H1 (cell line): ENCODE results near the gene OR52E5. TPM values are rescaled to one million over a fixed set of nuclear protein-coding genes. Genes with fewer than 3 reads are reported as not detected.

Source experiments
- CTCF ChIA-PET: fragments of 300-600 bp; sonication (Branson Sonifier 250); formaldehyde crosslinking; loops from one replicate; lab custom pipeline; 2021; ENCODE audit not compliant: partially characterized antibody; lab: Charles Lee
- POLR2A ChIA-PET: fragments of 300-600 bp; sonication (Branson Sonifier 250); formaldehyde crosslinking; loops from one replicate; lab custom pipeline; 2021; ENCODE audit warnings: inconsistent platforms; ENCODE audit not compliant: partially characterized antibody; lab: Charles Lee
- DNase-seq, 2 experiments: peaks; one replicate each; pipeline versions ENCODE4 v3.0.0 to v3.0.0-alpha.2; 2010 to 2022; ENCODE audit warnings: low spot score in 2 of 2, low read depth in 1 of 2, mixed read lengths in 1 of 2
- FAIRE-seq: peaks from 2 replicates; lab custom pipeline; 2011; peaks lifted over from hg19 to GRCh38; lab: Jason Lieb, UNC
- H2AFZ ChIP-seq: 2 replicates; pipeline ENCODE4 v1.8.1; 2012; ENCODE audit warnings: low read length, inconsistent platforms
- H2AK5ac ChIP-seq: 2 replicates; pipeline ENCODE4 v1.6.1; 2013; ENCODE audit warnings: low read depth, low read length
- H2BK120ac ChIP-seq: replicated peaks from 2 replicates; pipeline ENCODE3; 2013; ENCODE audit warnings: low read depth, low read length, inconsistent platforms
- H2BK12ac ChIP-seq: 2 replicates; pipeline ENCODE4 v1.6.1; 2013; ENCODE audit warnings: low read depth, low read length
- H2BK15ac ChIP-seq: 2 replicates; pipeline ENCODE4 v1.6.1; 2013; ENCODE audit warnings: low read length
- H2BK20ac ChIP-seq: 2 replicates; pipeline ENCODE4 v1.6.1; 2013; ENCODE audit warnings: low read length
- H2BK5ac ChIP-seq: 2 replicates; pipeline ENCODE4 v1.6.1; 2013; ENCODE audit warnings: low read depth, low read length
- H3K14ac ChIP-seq: 2 replicates; pipeline ENCODE4 v1.6.1; 2013; ENCODE audit warnings: inconsistent platforms; ENCODE audit not compliant: insufficient read length
- H3K18ac ChIP-seq: 2 replicates; pipeline ENCODE4 v1.6.1; 2013; ENCODE audit warnings: low read length; ENCODE audit errors: extremely low read depth
- H3K23ac ChIP-seq: 2 replicates; pipeline ENCODE4 v1.6.1; 2013; ENCODE audit warnings: inconsistent platforms; ENCODE audit not compliant: insufficient read length
- H3K23me2 ChIP-seq: 2 replicates; pipeline ENCODE4 v1.6.1; 2013; ENCODE audit warnings: low read depth, low read length
- H3K27ac ChIP-seq: 2 replicates; pipeline ENCODE4 v1.6.1; 2011; ENCODE audit warnings: low read depth, low read length, inconsistent platforms
- H3K27me3 ChIP-seq, 4 experiments: replicated peaks in 1 of 4; 1 replicate in 1 of 4; 2 replicates in 3 of 4; pipeline versions ENCODE4 v1.6.1 to v1.8.1; 2011 to 2013; ENCODE audit warnings: low read length in 3 of 4, mild to moderate bottlenecking in 3 of 4, inconsistent platforms in 2 of 4, mixed read lengths in 2 of 4, moderate library complexity in 1 of 4; ENCODE audit not compliant: control insufficient read depth in 3 of 4, insufficient read depth in 3 of 4; ENCODE audit errors: extremely low read depth in 1 of 4
- H3K36me3 ChIP-seq, 4 experiments: 2 replicates each; pipeline versions ENCODE4 v1.6.1 to v1.8.1; 2011 to 2013; ENCODE audit warnings: mild to moderate bottlenecking in 4 of 4, low read length in 3 of 4, moderate library complexity in 2 of 4, control low read depth in 1 of 4, inconsistent platforms in 1 of 4; ENCODE audit not compliant: insufficient read depth in 4 of 4, control insufficient read depth in 2 of 4
- H3K4ac ChIP-seq: replicated peaks from 2 replicates; pipeline ENCODE3; 2013; ENCODE audit warnings: low read length, low read depth, mixed read lengths, inconsistent platforms; ENCODE audit not compliant: insufficient read length
- H3K4me1 ChIP-seq, 4 experiments: replicated peaks in 1 of 4; 1 replicate in 1 of 4; 2 replicates in 3 of 4; pipeline versions ENCODE4 v1.6.1 to v1.8.1; 2011 to 2013; ENCODE audit warnings: low read length in 3 of 4, inconsistent platforms in 2 of 4, mixed read lengths in 1 of 4; ENCODE audit not compliant: insufficient read depth in 4 of 4, control insufficient read depth in 3 of 4
- H3K4me2 ChIP-seq, 2 experiments: 2 replicates each; pipeline versions ENCODE4 v1.6.1 to v1.8.1; 2011 to 2013; ENCODE audit warnings: low read depth in 2 of 2, low read length in 2 of 2, control low read depth in 1 of 2, inconsistent platforms in 1 of 2, mild to moderate bottlenecking in 1 of 2; ENCODE audit not compliant: insufficient read depth in 1 of 2
- H3K4me3 ChIP-seq, 4 experiments: fragments of 200-600, 300-600 bp in 1 of 4; sonication (generic), shearing (Covaris generic), sonication (Bioruptor Twin) in 1 of 4; 2 replicates each; pipeline versions ENCODE4 v1.5.1 to v1.8.1; 2011 to 2016; ENCODE audit warnings: low read length in 4 of 4, low read depth in 3 of 4, control low read depth in 2 of 4, inconsistent platforms in 2 of 4, mild to moderate bottlenecking in 2 of 4, mixed read lengths in 1 of 4, moderate library complexity in 1 of 4; ENCODE audit not compliant: insufficient read depth in 2 of 4; ENCODE audit errors: extremely low read depth in 1 of 4
- H3K56ac ChIP-seq: replicated peaks from 2 replicates; pipeline ENCODE3; 2013; ENCODE audit warnings: low read depth, mild to moderate bottlenecking, mixed read lengths, low read length, inconsistent platforms; ENCODE audit not compliant: insufficient read length
- H3K79me1 ChIP-seq: 2 replicates; pipeline ENCODE4 v1.6.1; 2013; ENCODE audit warnings: low read depth, low read length, control low read depth
- H3K79me2 ChIP-seq, 2 experiments: 2 replicates each; pipeline versions ENCODE4 v1.6.1 to v1.8.1; 2012 to 2013; ENCODE audit warnings: low read length in 2 of 2, mild to moderate bottlenecking in 2 of 2, inconsistent platforms in 1 of 2; ENCODE audit not compliant: insufficient read depth in 2 of 2, control insufficient read depth in 1 of 2
- H3K9ac ChIP-seq, 4 experiments: replicated peaks in 1 of 4; 1 replicate in 1 of 4; 2 replicates in 3 of 4; pipeline versions ENCODE4 v1.6.1 to v1.8.1; 2011 to 2013; ENCODE audit warnings: low read depth in 3 of 4, low read length in 3 of 4, control low read depth in 2 of 4, mild to moderate bottlenecking in 2 of 4, moderate library complexity in 2 of 4, inconsistent platforms in 1 of 4; ENCODE audit errors: extremely low read depth in 1 of 4
- H3K9me3 ChIP-seq, 2 experiments: 2 replicates each; pipeline versions ENCODE4 v1.6.1 to v1.8.1; 2012 to 2013; ENCODE audit warnings: mild to moderate bottlenecking in 2 of 2, moderate library complexity in 2 of 2, control low read depth in 1 of 2, inconsistent platforms in 1 of 2, low read depth in 1 of 2, low read length in 1 of 2, mixed read lengths in 1 of 2; ENCODE audit not compliant: insufficient read depth in 2 of 2
- H4K20me1 ChIP-seq, 2 experiments: replicated peaks in 1 of 2; 2 replicates each; pipeline versions ENCODE3 to v1.8.1; 2011 to 2013; ENCODE audit warnings: inconsistent platforms in 2 of 2, low read length in 2 of 2, mild to moderate bottlenecking in 1 of 2; ENCODE audit not compliant: insufficient read depth in 2 of 2, control insufficient read depth in 1 of 2
- H4K5ac ChIP-seq: 2 replicates; pipeline ENCODE4 v1.6.1; 2013; ENCODE audit warnings: low read length, low read depth, mixed read lengths, inconsistent platforms; ENCODE audit not compliant: insufficient read length
- H4K8ac ChIP-seq: 2 replicates; pipeline ENCODE4 v1.8.0; 2013; ENCODE audit warnings: mild to moderate bottlenecking, moderate library complexity, low read length, inconsistent platforms; ENCODE audit not compliant: insufficient read depth; ENCODE audit errors: extremely low read depth
- H4K91ac ChIP-seq: replicated peaks from 2 replicates; pipeline ENCODE3; 2013; ENCODE audit warnings: low read length, mixed read lengths, inconsistent platforms; ENCODE audit not compliant: insufficient read length
- ASH2L ChIP-seq: fragments of 200-600, 300-600 bp; sonication (generic); IDR thresholded peaks from one replicate; pipeline ENCODE4 v1.7.1; 2017; ENCODE audit warnings: low read length
- BACH1 ChIP-seq: IDR thresholded peaks from 2 replicates; pipeline ENCODE4 v1.6.1; 2012; ENCODE audit warnings: low read length, improper control_type of control experiment
- CEBPB ChIP-seq: IDR thresholded peaks from 2 replicates; pipeline ENCODE4 v1.6.1; 2012; ENCODE audit warnings: low read depth, low read length
- CTBP2 ChIP-seq: IDR thresholded peaks from 2 replicates; pipeline ENCODE4 v1.7.0; 2011; ENCODE audit warnings: borderline replicate concordance, mild to moderate bottlenecking, moderate library complexity, mixed read lengths, low read length; ENCODE audit not compliant: insufficient read depth, insufficient read length
- EGR1 ChIP-seq: IDR thresholded peaks from 2 replicates; pipeline ENCODE4 v1.6.1; 2011; ENCODE audit warnings: low read depth, low read length, borderline replicate concordance
- FOSL1 ChIP-seq: IDR thresholded peaks from 2 replicates; pipeline ENCODE4 v1.6.1; 2011; ENCODE audit warnings: mild to moderate bottlenecking, low read depth, low read length, moderate library complexity; ENCODE audit not compliant: insufficient read depth
- GTF2F1 ChIP-seq: IDR thresholded peaks from 2 replicates; pipeline ENCODE4 v1.6.1; 2012; ENCODE audit warnings: low read depth, low read length, improper control_type of control experiment, borderline replicate concordance
- HDAC2 ChIP-seq, 2 experiments: fragments of 300-600 bp in 1 of 2; sonication (generic) in 1 of 2; IDR thresholded peaks; 2 replicates each; pipeline ENCODE4 v1.6.1; 2011 to 2012; ENCODE audit warnings: low read depth in 2 of 2, low read length in 2 of 2, mild to moderate bottlenecking in 2 of 2, moderate library complexity in 2 of 2, borderline replicate concordance in 1 of 2, inconsistent platforms in 1 of 2
- KDM5A ChIP-seq: fragments of 200-600 bp; IDR thresholded peaks from 2 replicates; pipeline ENCODE4 v1.7.1; 2012; ENCODE audit warnings: mild to moderate bottlenecking, low read length, inconsistent platforms, mixed read lengths
- MAFK ChIP-seq: IDR thresholded peaks from 2 replicates; pipeline ENCODE4 v1.6.1; 2012; ENCODE audit warnings: low read depth, mild to moderate bottlenecking, improper control_type of control experiment, low read length
- MAX ChIP-seq: IDR thresholded peaks from 2 replicates; pipeline ENCODE4 v1.6.1; 2012; ENCODE audit warnings: inconsistent platforms
- RAD21 ChIP-seq, 2 experiments: IDR thresholded peaks in 1 of 2; conservative IDR thresholded peaks in 1 of 2; 2 replicates each; pipeline ENCODE4 v1.6.1; 2011; ENCODE audit warnings: low read depth in 2 of 2, low read length in 2 of 2, improper control_type of control experiment in 1 of 2, inconsistent platforms in 1 of 2, mild to moderate bottlenecking in 1 of 2, moderate library complexity in 1 of 2
- RXRA ChIP-seq: IDR thresholded peaks from 2 replicates; pipeline ENCODE4 v1.6.1; 2011; ENCODE audit warnings: low read depth, mild to moderate bottlenecking, low read length, moderate library complexity; ENCODE audit not compliant: insufficient read depth
- SIRT6 ChIP-seq: IDR thresholded peaks from one replicate; pipeline ENCODE4 v1.7.1; 2012; ENCODE audit warnings: low read length, inconsistent platforms
- TAF7 ChIP-seq: optimal IDR thresholded peaks from 2 replicates; pipeline ENCODE3; 2011; ENCODE audit warnings: low read depth, mild to moderate bottlenecking, inconsistent platforms, low read length, moderate library complexity, borderline replicate concordance
- WGBS, 2 experiments: shearing (Covaris generic) in 1 of 2; methylation state at CpG; one replicate each; pipeline versions ENCODE4 v1.1.6 to v1.1.7; 2013 to 2015; ENCODE audit warnings: low lambda C conversion rate in 2 of 2, mixed read lengths in 2 of 2, inconsistent platforms in 1 of 2, low coverage in 1 of 2, missing lambda C conversion rate in 1 of 2; ENCODE audit not compliant: insufficient replicate concordance in 2 of 2, insufficient coverage in 1 of 2, insufficient read length in 1 of 2; ENCODE audit errors: extremely low coverage in 1 of 2, missing lambda C conversion rate in 1 of 2; 5-methylcytosine and 5-hydroxymethylcytosine counted together
- polyA plus RNA-seq, 7 experiments: library from polyadenylated mRNA; depleted of rRNA in 3 of 7; stranded (reverse) in 5 of 7; unstranded in 2 of 7; fragments of >200 nt in 5 of 7; fragments of 200-250 nt in 2 of 7; gene quantifications; 1 replicate in 5 of 7; 2 replicates in 1 of 7; 4 replicates in 1 of 7; pipeline versions ENCODE4 v1.2.1 to v1.2.3, GENCODE V29; 2011 to 2013; ENCODE audit warnings: missing spikeins in 2 of 7, mixed read lengths in 2 of 7
- total RNA-seq: library from RNA; stranded (reverse); fragmentation: NEBNext Ultra II Directional; extraction: Animal tissue kit (Norgen Biotek cat#: 25700); gene quantifications from 2 replicates; pipeline ENCODE4 v1.2.1, GENCODE V29; 2021

Gene OR52E5
- total and polyA plus RNA-seq, 2 of the 8 experiments (the other 6 are each of a cell fraction or from before 2014, with no cell fraction given) = not detected

- H3K23ac ChIP-seq = no peak overlapping the region
- no peak overlapping the region for H3K56ac ChIP-seq
- no peak for FAIRE-seq
- ChIA-PET POLR2A (no interaction called here), CTCF (no interaction called here)
- H3K36me3 ChIP-seq = no peaks in the 10 kb centered on the region
- H2BK15ac ChIP-seq = no peak overlapping the region
- no peaks in the 10 kb centered on the region for H3K9me3 ChIP-seq
- no peak for DNase-seq
- H2BK120ac ChIP-seq = no peak overlapping the region
- H3K27ac ChIP-seq = no peak overlapping the region
- 96% methylated on average over 1 of the region's 1 CpG; no CpG with 5 or more reads in 1 of the 2 experiments for WGBS, 2 experiments
- no peak overlapping the region for H2AK5ac ChIP-seq
- no peak overlapping the region for H2AFZ ChIP-seq
- no peaks in the 10 kb centered on the region for H3K79me1 ChIP-seq
- H3K4me1 ChIP-seq = no peaks in the 10 kb centered on the region
- H3K4me2 ChIP-seq = no peak overlapping the region
- no peak overlapping the region for H2BK12ac ChIP-seq
- H3K9ac ChIP-seq = no peak overlapping the region
- no peaks in the 10 kb centered on the region for H4K20me1 ChIP-seq
- H3K23me2 ChIP-seq = no peaks in the 10 kb centered on the region
- no peak overlapping the region for H4K5ac ChIP-seq
- H3K14ac ChIP-seq = no peak overlapping the region
- no peak overlapping the region for H4K91ac ChIP-seq
- no peak overlapping the region for H3K18ac ChIP-seq
- H3K79me2 ChIP-seq = no peaks in the 10 kb centered on the region
- no peak overlapping the region for H3K4me3 ChIP-seq
- H2BK5ac ChIP-seq = no peak overlapping the region
- no peak overlapping the region for H2BK20ac ChIP-seq
- no peak overlapping the region for H3K4ac ChIP-seq
- no peaks in the 10 kb centered on the region for H3K27me3 ChIP-seq
- no peak overlapping the region for H4K8ac ChIP-seq
- TF ChIP-seq RAD21 (IDR thresholded peaks at IDR 0.05 in 1 of 2, conservative IDR thresholded peaks at IDR 0.05 in 1 of 2; ENCODE audit: low read depth in 2 of 2, low read length in 2 of 2) (no peak), CTBP2 (no peak), BACH1 (no peak), MAX (no peak), MAFK (no peak), TAF7 (no peak), HDAC2 (IDR thresholded peaks at IDR 0.05; ENCODE audit: borderline replicate concordance in 1 of 2, low read depth in 2 of 2, low read length in 2 of 2) (no peak), RXRA (no peak), KDM5A (no peak), GTF2F1 (no peak), FOSL1 (no peak), ASH2L (no peak), SIRT6 (no peak), CEBPB (no peak), EGR1 (no peak)
These were observed 46.3 kb upstream of the OR52E5 start for GRCh38 chr11:5846701-5847100.
